Chondrocyte (in vitro differentiated cells): ENCODE data around the gene LPCAT2. TPM values are rescaled to one million over a fixed set of nuclear protein-coding genes. Genes with fewer than 3 reads are reported as not detected.

ENCODE experiments used
- DNase-seq: peaks from one replicate; pipeline ENCODE4 v3.0.0; 2021; ENCODE audit warnings: mixed read lengths, low spot score
- H3K27ac Mint-ChIP-seq: one replicate; pipeline ENCODE4 v1.8.0; 2021; ENCODE audit warnings: mild to moderate bottlenecking, moderate library complexity, mixed read lengths; ENCODE audit not compliant: unreplicated experiment
- H3K27me3 Mint-ChIP-seq: 2 replicates; pipeline ENCODE4 v1.8.0; 2021; ENCODE audit warnings: low read depth, mixed read lengths
- H3K36me3 Mint-ChIP-seq: 2 replicates; pipeline ENCODE4 v1.8.0; 2021; ENCODE audit warnings: low read depth, mixed read lengths
- H3K4me1 Mint-ChIP-seq: 2 replicates; pipeline ENCODE4 v1.8.0; 2021; ENCODE audit warnings: low read depth, mild to moderate bottlenecking, mixed read lengths
- H3K4me3 Mint-ChIP-seq: one replicate; pipeline ENCODE4 v1.8.0; 2021; ENCODE audit warnings: mild to moderate bottlenecking, moderate library complexity, mixed read lengths; ENCODE audit not compliant: unreplicated experiment
- H3K9me3 Mint-ChIP-seq: 2 replicates; pipeline ENCODE4 v1.8.0; 2021; ENCODE audit warnings: low read depth, mixed read lengths
- total RNA-seq: library from RNA; stranded (reverse); gene quantifications from 3 replicates; pipeline ENCODE4 v1.2.1, GENCODE V29; 2021
- TF ChIP-seq, protein P1 (sequence below): fragments of 200-600 bp; sonication (generic); IDR thresholded peaks from 2 replicates; pipeline ENCODE4 v1.5.0; 2021; ENCODE audit warnings: antibody characterized with exemption, mild to moderate bottlenecking, moderate library complexity

LPCAT2 gene
- total RNA-seq, 1 donor from 2014 or later, result 17.4 TPM

DNA sequence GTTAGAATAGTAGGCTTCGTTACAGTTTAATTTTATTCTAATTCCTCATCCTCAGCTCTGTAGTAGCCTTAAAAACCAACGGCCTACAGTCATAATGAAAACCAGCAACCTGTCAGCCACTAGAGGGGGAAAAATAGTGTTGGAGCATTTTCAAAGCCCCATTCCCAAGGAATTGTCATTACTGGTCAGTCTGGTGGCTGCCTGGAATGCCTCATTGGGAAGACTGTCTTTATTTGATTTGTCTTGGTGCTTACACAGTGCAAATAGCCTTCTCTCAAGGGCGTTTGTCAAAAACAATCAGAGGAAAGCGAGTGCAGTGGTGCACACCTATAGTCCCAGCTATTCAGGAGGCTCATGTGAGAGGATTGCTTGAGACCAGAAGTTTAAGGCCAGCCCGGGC lies 4.7 kb downstream of the LPCAT2 start:
- Mint-ChIP-seq H3K4me1 (peaks cover 14% of the 10 kb centered on the region), H3K27ac (no peak overlapping the region), H3K36me3 (peaks cover 6% of the 10 kb centered on the region), H3K27me3 (no peaks in the 10 kb centered on the region), H3K4me3 (no peak overlapping the region), H3K9me3 (peaks cover 20% of the 10 kb centered on the region)
- no peak for DNase-seq
- TF ChIP-seq, protein P1, sequence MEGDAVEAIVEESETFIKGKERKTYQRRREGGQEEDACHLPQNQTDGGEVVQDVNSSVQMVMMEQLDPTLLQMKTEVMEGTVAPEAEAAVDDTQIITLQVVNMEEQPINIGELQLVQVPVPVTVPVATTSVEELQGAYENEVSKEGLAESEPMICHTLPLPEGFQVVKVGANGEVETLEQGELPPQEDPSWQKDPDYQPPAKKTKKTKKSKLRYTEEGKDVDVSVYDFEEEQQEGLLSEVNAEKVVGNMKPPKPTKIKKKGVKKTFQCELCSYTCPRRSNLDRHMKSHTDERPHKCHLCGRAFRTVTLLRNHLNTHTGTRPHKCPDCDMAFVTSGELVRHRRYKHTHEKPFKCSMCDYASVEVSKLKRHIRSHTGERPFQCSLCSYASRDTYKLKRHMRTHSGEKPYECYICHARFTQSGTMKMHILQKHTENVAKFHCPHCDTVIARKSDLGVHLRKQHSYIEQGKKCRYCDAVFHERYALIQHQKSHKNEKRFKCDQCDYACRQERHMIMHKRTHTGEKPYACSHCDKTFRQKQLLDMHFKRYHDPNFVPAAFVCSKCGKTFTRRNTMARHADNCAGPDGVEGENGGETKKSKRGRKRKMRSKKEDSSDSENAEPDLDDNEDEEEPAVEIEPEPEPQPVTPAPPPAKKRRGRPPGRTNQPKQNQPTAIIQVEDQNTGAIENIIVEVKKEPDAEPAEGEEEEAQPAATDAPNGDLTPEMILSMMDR, result peak; percentile 31

- H3K4me1 Mint-ChIP-seq, result peaks cover 4% of the 10 kb centered on the region
- TF ChIP-seq, protein P1, result no peak
- DNase-seq, result no peak
- H3K27me3 Mint-ChIP-seq, result no peaks in the 10 kb centered on the region
- H3K9me3 Mint-ChIP-seq, result peaks cover 27% of the 10 kb centered on the region
- H3K27ac Mint-ChIP-seq, result no peak overlapping the region
- H3K4me3 Mint-ChIP-seq, result no peak overlapping the region
- H3K36me3 Mint-ChIP-seq, result peaks cover 7% of the 10 kb centered on the region
These were observed 6.2 kb downstream of the LPCAT2 start for GRCh38 chr16:55515111-55515510.

DNA sequence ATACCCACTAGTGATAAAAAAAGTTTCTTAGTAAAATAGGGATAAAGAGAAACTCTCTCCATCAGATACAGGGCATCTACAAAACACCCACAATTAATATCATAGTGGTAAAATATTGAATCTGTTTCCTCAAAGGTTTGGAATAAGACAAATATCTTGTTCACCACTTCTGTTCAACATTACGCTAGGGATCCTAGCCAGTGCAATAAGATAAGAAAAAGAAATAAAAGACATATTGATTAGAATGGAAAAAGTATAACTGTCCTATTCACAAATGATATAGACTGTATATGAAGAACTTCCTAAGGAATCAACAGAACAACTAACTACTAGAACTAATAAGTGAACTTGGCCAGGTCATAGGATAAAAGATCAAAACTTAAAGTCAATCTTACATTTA lies 12.9 kb downstream of the LPCAT2 start:
- Mint-ChIP-seq H3K4me3 (no peak overlapping the region), H3K36me3 (peaks cover 11% of the 10 kb centered on the region), H3K27ac (no peak overlapping the region)

DNA sequence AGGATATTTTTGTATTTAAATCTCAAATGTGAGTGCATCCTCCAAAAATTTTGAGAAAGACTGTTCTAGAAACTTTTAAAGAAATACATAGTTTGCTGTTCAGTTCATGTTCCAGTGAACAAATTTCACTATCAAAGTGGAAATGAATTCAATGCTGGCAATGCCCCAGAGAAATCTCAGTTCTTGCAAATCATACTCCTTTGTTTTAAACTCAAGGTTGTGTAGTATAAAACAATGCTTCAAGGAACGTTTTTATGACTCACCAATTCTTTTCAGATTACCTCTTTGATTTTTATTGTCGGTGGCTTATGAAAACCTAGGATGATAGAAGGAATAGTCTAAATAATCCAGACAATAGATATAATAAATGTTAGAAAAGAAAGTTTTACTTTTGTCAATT lies 17.6 kb downstream of the LPCAT2 start:
- peaks cover 4% of the 10 kb centered on the region for H3K4me1 Mint-ChIP-seq
- H3K4me3 Mint-ChIP-seq, result no peak overlapping the region
- DNase-seq, result no peak
- H3K9me3 Mint-ChIP-seq, result peaks cover 10% of the 10 kb centered on the region
- TF ChIP-seq, protein P1, result no peak
- H3K36me3 Mint-ChIP-seq, result peaks cover 5% of the 10 kb centered on the region
- H3K27ac Mint-ChIP-seq, result no peak overlapping the region
- no peaks in the 10 kb centered on the region for H3K27me3 Mint-ChIP-seq

More for the DNA sequence above, 12.9 kb downstream of the LPCAT2 start:
- H3K4me1 Mint-ChIP-seq, result peaks cover 4% of the 10 kb centered on the region
- DNase-seq, result no peak
- no peaks in the 10 kb centered on the region for H3K27me3 Mint-ChIP-seq
- TF ChIP-seq, protein P1, result no peak
- H3K9me3 Mint-ChIP-seq, result peaks cover 20% of the 10 kb centered on the region

DNA sequence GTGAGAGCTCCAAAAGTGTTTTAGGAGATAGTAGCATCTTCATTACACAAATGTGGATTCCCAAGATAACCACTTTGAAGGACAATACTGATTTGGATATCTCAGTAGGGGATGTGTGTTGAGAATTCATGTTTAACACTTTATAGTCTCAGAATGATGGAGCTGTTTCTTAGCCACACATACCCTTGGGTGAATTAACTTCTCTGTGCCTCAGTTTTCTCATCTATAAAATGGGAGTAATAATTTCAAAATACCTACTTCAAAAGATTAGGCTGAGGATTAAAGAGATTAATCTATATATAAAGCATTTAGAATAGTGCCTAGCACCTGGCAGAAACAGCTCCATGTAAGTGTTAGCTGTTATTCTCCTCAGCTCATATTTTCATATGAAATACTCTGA lies 19.0 kb downstream of the LPCAT2 start:
- TF ChIP-seq, protein P1, result no peak
- H3K27ac Mint-ChIP-seq, result no peak overlapping the region
- H3K9me3 Mint-ChIP-seq, result no peaks in the 10 kb centered on the region
- no peak overlapping the region for H3K4me3 Mint-ChIP-seq
- H3K4me1 Mint-ChIP-seq, result peaks cover 13% of the 10 kb centered on the region
- no peak for DNase-seq
- no peaks in the 10 kb centered on the region for H3K27me3 Mint-ChIP-seq
- no peaks in the 10 kb centered on the region for H3K36me3 Mint-ChIP-seq
